SK-N-SH treated with all-trans-retinoic acid at 6 μM for 48 hours (cell line): ENCODE data around the gene DHRS1.

Experiments used
- ATAC-seq: fragments of 200-7000 bp; cut with Tn5 transposase; 3 replicates; pipeline ENCODE4 v1.9.1; 2020; ENCODE audit warnings: mild to moderate bottlenecking, moderate library complexity
- ARNTL ChIP-seq: fragments of 450-650 bp; formaldehyde crosslinking; IDR thresholded peaks from 2 replicates; pipeline ENCODE4 v1.5.0; 2020; ENCODE audit warnings: low read depth, mild to moderate bottlenecking, moderate library complexity, borderline replicate concordance
- CSDC2 ChIP-seq: fragments of 250-450 bp; sonication (Bioruptor Pico); IDR thresholded peaks from 2 replicates; pipeline ENCODE4 v1.5.0; 2020; ENCODE audit warnings: mild to moderate bottlenecking, moderate library complexity
- ESRRG ChIP-seq: fragments of 250-450 bp; sonication (Bioruptor Pico); IDR thresholded peaks from 2 replicates; pipeline ENCODE4 v1.6.1; 2021; ENCODE audit warnings: mild to moderate bottlenecking
- GLIS3 ChIP-seq: fragments of 250-450 bp; sonication (Bioruptor Pico); IDR thresholded peaks from 2 replicates; pipeline ENCODE4 v1.5.0; 2020; ENCODE audit warnings: mild to moderate bottlenecking, moderate library complexity
- ISL1 ChIP-seq: fragments of 250-450 bp; sonication (Bioruptor Pico); IDR thresholded peaks from 2 replicates; pipeline ENCODE4 v2.1.2; 2022; ENCODE audit warnings: mild to moderate bottlenecking, moderate library complexity
- OSR1 ChIP-seq: fragments of 250-450 bp; sonication (Bioruptor Pico); IDR thresholded peaks from 2 replicates; pipeline ENCODE4 v1.8.0; 2022; ENCODE audit warnings: moderate library complexity, mild to moderate bottlenecking, inconsistent platforms
- PPARA ChIP-seq: fragments of 250-450 bp; sonication (Bioruptor Pico); IDR thresholded peaks from 2 replicates; pipeline ENCODE4 v1.5.0; 2020; ENCODE audit warnings: mild to moderate bottlenecking, borderline replicate concordance
- RARB ChIP-seq: fragments of 250-450 bp; sonication (Bioruptor Pico); IDR thresholded peaks from 2 replicates; pipeline ENCODE4 v1.8.0; 2021; ENCODE audit warnings: mild to moderate bottlenecking, moderate library complexity
- SNAI2 ChIP-seq: fragments of 250-450 bp; sonication (Bioruptor Pico); IDR thresholded peaks from 2 replicates; pipeline ENCODE4 v1.5.0; 2020; ENCODE audit warnings: mild to moderate bottlenecking, moderate library complexity
- TOX ChIP-seq: fragments of 250-450 bp; sonication (Bioruptor Pico); IDR thresholded peaks from 2 replicates; pipeline ENCODE4 v1.8.0; 2021; ENCODE audit warnings: mild to moderate bottlenecking, moderate library complexity, borderline replicate concordance
- ZC3H10 ChIP-seq: fragments of 250-450 bp; sonication (Bioruptor Pico); IDR thresholded peaks from 2 replicates; pipeline ENCODE4 v1.5.1; 2021; ENCODE audit warnings: mild to moderate bottlenecking, moderate library complexity
- ZFP3 ChIP-seq: fragments of 250-450 bp; sonication (Bioruptor Pico); IDR thresholded peaks from 2 replicates; pipeline ENCODE4 v1.5.0; 2020; ENCODE audit warnings: mild to moderate bottlenecking, moderate library complexity
- ZFP30 ChIP-seq: fragments of 450-650 bp; formaldehyde crosslinking; IDR thresholded peaks from 2 replicates; pipeline ENCODE4 v1.5.0; 2022; ENCODE audit warnings: mild to moderate bottlenecking, moderate library complexity
- ZNF565 ChIP-seq: fragments of 450-650 bp; formaldehyde crosslinking; conservative IDR thresholded peaks from 2 replicates; pipeline ENCODE4 v1.5.0; 2020; ENCODE audit warnings: low read depth, mild to moderate bottlenecking, moderate library complexity
- ZNF70 ChIP-seq: fragments of 450-650 bp; formaldehyde crosslinking; IDR thresholded peaks from 2 replicates; pipeline ENCODE4 v1.5.0; 2020; ENCODE audit warnings: mild to moderate bottlenecking, moderate library complexity
- TF ChIP-seq, protein P1 (sequence below): fragments of 250-450 bp; sonication (Bioruptor Pico); IDR thresholded peaks from 2 replicates; pipeline ENCODE4 v1.8.0; 2020; ENCODE audit warnings: mild to moderate bottlenecking, moderate library complexity, borderline replicate concordance
- TF ChIP-seq, protein P2 (sequence below): fragments of 250-450 bp; sonication (Bioruptor Pico); IDR thresholded peaks from 2 replicates; pipeline ENCODE4 v1.5.0; 2020; ENCODE audit warnings: mild to moderate bottlenecking, moderate library complexity
- TF ChIP-seq, protein P3 (sequence below): fragments of 250-450 bp; sonication (Bioruptor Pico); IDR thresholded peaks from 2 replicates; pipeline ENCODE4 v1.8.0; 2021; ENCODE audit warnings: low read depth, mild to moderate bottlenecking, moderate library complexity, borderline replicate concordance
- TF ChIP-seq, protein P4 (sequence below): fragments of 250-450 bp; sonication (Bioruptor Pico); IDR thresholded peaks from 2 replicates; pipeline ENCODE4 v1.5.1; 2020; ENCODE audit warnings: low read depth, mild to moderate bottlenecking, moderate library complexity

Gene DHRS1

DNA sequence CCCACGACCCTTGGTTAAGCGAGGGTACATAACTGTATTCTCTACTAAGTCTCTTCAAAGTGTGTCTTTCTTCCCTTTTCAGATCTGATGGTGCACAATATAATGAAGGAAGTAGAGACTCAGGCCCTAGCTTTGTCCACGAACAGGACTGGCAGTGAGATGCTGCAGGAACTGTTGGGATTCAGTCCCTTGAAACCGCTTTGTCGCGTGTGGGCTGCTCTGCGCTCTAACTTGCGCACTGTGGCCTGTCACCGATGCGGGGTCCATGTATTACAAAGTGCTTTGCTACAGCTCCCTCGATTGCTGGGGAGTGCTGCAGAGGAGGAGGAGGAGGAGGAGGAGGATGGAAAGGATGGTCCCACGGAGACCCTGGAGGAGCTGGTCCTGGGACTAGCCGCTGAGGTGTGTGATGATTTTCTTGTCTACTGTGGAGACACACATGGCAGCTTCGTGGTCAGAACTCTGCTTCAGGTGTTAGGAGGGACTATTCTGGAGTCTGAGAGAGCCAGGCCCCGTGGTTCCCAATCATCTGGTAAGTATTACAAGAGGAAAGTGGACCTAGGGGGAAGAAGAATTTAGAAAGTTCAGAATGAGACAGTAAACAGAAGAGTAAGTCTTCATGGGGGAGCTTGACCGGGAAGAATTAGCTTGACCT lies 873 bp upstream of the DHRS1 start:
- ATAC-seq: no peak
- TF ChIP-seq TOX (CRISPR knock-in tag) (no peak), OSR1 (no peak), ZNF565 (no peak), GLIS3 (CRISPR knock-in tag) (no peak), ZFP30 (CRISPR knock-in tag) (no peak), PPARA (CRISPR knock-in tag) (no peak), SNAI2 (CRISPR knock-in tag) (no peak), CSDC2 (CRISPR knock-in tag) (no peak), ZFP3 (CRISPR knock-in tag) (no peak), ZC3H10 (CRISPR knock-in tag) (no peak), ESRRG (CRISPR knock-in tag) (no peak), ISL1 (CRISPR knock-in tag) (no peak), ARNTL (CRISPR knock-in tag) (no peak)
- TF ChIP-seq, protein P1, sequence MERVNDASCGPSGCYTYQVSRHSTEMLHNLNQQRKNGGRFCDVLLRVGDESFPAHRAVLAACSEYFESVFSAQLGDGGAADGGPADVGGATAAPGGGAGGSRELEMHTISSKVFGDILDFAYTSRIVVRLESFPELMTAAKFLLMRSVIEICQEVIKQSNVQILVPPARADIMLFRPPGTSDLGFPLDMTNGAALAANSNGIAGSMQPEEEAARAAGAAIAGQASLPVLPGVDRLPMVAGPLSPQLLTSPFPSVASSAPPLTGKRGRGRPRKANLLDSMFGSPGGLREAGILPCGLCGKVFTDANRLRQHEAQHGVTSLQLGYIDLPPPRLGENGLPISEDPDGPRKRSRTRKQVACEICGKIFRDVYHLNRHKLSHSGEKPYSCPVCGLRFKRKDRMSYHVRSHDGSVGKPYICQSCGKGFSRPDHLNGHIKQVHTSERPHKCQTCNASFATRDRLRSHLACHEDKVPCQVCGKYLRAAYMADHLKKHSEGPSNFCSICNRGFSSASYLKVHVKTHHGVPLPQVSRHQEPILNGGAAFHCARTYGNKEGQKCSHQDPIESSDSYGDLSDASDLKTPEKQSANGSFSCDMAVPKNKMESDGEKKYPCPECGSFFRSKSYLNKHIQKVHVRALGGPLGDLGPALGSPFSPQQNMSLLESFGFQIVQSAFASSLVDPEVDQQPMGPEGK (CRISPR knock-in tag): no peak
- TF ChIP-seq, protein P2, sequence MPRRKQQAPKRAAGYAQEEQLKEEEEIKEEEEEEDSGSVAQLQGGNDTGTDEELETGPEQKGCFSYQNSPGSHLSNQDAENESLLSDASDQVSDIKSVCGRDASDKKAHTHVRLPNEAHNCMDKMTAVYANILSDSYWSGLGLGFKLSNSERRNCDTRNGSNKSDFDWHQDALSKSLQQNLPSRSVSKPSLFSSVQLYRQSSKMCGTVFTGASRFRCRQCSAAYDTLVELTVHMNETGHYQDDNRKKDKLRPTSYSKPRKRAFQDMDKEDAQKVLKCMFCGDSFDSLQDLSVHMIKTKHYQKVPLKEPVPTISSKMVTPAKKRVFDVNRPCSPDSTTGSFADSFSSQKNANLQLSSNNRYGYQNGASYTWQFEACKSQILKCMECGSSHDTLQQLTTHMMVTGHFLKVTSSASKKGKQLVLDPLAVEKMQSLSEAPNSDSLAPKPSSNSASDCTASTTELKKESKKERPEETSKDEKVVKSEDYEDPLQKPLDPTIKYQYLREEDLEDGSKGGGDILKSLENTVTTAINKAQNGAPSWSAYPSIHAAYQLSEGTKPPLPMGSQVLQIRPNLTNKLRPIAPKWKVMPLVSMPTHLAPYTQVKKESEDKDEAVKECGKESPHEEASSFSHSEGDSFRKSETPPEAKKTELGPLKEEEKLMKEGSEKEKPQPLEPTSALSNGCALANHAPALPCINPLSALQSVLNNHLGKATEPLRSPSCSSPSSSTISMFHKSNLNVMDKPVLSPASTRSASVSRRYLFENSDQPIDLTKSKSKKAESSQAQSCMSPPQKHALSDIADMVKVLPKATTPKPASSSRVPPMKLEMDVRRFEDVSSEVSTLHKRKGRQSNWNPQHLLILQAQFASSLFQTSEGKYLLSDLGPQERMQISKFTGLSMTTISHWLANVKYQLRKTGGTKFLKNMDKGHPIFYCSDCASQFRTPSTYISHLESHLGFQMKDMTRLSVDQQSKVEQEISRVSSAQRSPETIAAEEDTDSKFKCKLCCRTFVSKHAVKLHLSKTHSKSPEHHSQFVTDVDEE (CRISPR knock-in tag): no peak

DNA sequence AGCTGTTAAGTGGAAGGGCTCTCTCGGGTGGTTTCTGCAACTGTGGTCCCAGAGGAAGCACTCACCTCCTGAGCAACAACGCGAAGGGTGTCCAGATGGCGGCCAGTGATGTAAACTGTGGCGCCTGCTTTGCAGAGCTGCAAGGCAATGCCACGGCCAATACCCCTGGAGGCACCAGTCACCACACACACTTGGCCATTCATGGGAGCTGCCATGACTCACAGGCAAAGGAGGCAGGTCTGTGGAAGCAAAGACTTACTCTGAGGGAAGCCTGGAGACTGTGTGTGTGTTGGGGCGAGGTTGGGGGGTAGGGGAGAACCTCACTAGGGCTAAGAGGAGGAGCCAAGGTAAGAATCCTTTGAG lies 707 bp downstream of the DHRS1 start:
- peak; percentile 66 for ATAC-seq
- TF ChIP-seq, protein P1 (CRISPR knock-in tag): no peak
- TF ChIP-seq OSR1 (no peak), RARB (no peak), TOX (CRISPR knock-in tag) (no peak), ZNF70 (CRISPR knock-in tag) (no peak), PPARA (CRISPR knock-in tag) (no peak), CSDC2 (CRISPR knock-in tag) (no peak), ARNTL (CRISPR knock-in tag) (no peak), ZFP3 (CRISPR knock-in tag) (no peak), GLIS3 (CRISPR knock-in tag) (no peak), ZC3H10 (CRISPR knock-in tag) (no peak), ZNF565 (no peak)
- TF ChIP-seq, protein P2 (CRISPR knock-in tag): no peak
- TF ChIP-seq, protein P3, sequence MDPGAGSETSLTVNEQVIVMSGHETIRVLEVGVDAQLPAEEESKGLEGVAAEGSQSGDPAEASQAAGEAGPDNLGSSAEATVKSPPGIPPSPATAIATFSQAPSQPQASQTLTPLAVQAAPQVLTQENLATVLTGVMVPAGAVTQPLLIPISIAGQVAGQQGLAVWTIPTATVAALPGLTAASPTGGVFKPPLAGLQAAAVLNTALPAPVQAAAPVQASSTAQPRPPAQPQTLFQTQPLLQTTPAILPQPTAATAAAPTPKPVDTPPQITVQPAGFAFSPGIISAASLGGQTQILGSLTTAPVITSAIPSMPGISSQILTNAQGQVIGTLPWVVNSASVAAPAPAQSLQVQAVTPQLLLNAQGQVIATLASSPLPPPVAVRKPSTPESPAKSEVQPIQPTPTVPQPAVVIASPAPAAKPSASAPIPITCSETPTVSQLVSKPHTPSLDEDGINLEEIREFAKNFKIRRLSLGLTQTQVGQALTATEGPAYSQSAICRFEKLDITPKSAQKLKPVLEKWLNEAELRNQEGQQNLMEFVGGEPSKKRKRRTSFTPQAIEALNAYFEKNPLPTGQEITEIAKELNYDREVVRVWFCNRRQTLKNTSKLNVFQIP (CRISPR knock-in tag): no peak
- TF ChIP-seq, protein P4, sequence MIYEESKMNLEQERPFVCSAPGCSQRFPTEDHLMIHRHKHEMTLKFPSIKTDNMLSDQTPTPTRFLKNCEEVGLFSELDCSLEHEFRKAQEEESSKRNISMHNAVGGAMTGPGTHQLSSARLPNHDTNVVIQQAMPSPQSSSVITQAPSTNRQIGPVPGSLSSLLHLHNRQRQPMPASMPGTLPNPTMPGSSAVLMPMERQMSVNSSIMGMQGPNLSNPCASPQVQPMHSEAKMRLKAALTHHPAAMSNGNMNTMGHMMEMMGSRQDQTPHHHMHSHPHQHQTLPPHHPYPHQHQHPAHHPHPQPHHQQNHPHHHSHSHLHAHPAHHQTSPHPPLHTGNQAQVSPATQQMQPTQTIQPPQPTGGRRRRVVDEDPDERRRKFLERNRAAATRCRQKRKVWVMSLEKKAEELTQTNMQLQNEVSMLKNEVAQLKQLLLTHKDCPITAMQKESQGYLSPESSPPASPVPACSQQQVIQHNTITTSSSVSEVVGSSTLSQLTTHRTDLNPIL (CRISPR knock-in tag): no peak
